Transverse colon (tissue), 4 donors: Measurements from ENCODE around the gene ZNF236. TPM values are rescaled to one million over a fixed set of nuclear protein-coding genes. Genes with fewer than 3 reads are reported as not detected.
A peak's percentile ranks its signal among the peaks of the same experiment; 100 is the strongest.

Experiments
- DNase-seq: peaks from one replicate; pipeline ENCODE4 v3.0.0-alpha.2; 2019
- H3K27ac ChIP-seq, 4 donors: fragments of 200-600 bp; sonication (generic); 2 replicates each; pipeline ENCODE4 v1.5.1; 2016 to 2018; ENCODE audit warnings: inconsistent platforms in 4 of 4
- H3K27me3 ChIP-seq: fragments of 200-600 bp; sonication (generic); 2 replicates; pipeline ENCODE4 v1.5.1; 2017; ENCODE audit warnings: inconsistent platforms
- H3K36me3 ChIP-seq, 4 donors: fragments of 200-600 bp; sonication (generic); 2 replicates each; pipeline ENCODE4 v1.5.1; 2017 to 2019; ENCODE audit warnings: inconsistent platforms in 4 of 4
- H3K4me1 ChIP-seq, 4 donors: fragments of 200-600 bp; sonication (generic); 2 replicates each; pipeline ENCODE4 v1.5.1; 2017 to 2020; ENCODE audit warnings: inconsistent platforms in 4 of 4
- H3K4me3 ChIP-seq, 4 donors: fragments of 200-600 bp; sonication (generic); 1 replicate in 1 of 4; 2 replicates in 3 of 4; pipeline versions ENCODE4 v1.5.1 to v1.6.1; 2017 to 2019; ENCODE audit warnings: inconsistent platforms in 4 of 4
- H3K9me3 ChIP-seq, 2 donors: fragments of 200-600 bp; sonication (generic); 2 replicates each; pipeline ENCODE4 v1.5.1; 2017 to 2019; ENCODE audit warnings: inconsistent platforms in 2 of 2
- EP300 ChIP-seq: sonication (generic); formaldehyde crosslinking; IDR thresholded peaks from one replicate; pipeline ENCODE4 v1.6.1; 2017; ENCODE audit warnings: antibody characterized with exemption, low read depth
- POLR2A ChIP-seq: fragments of 450-650 bp; IDR thresholded peaks from one replicate; pipeline ENCODE4 v1.6.1; 2016; ENCODE audit warnings: antibody characterized with exemption, mild to moderate bottlenecking, moderate library complexity
- POLR2AphosphoS5 ChIP-seq, 3 donors: sonication (generic); formaldehyde crosslinking; IDR thresholded peaks; one replicate each; pipeline ENCODE4 v1.6.1; 2016; ENCODE audit warnings: antibody characterized with exemption in 3 of 3
- WGBS, 2 donors: methylation state at CpG; one replicate each; pipeline ENCODE4 v1.1.5; 2018; ENCODE audit warnings: low coverage in 1 of 2; 5-methylcytosine and 5-hydroxymethylcytosine counted together
- in situ Hi-C, 4 donors: fragments of 200-750 bp; cut with MboI; loops; one replicate each; pipeline versions ENCODE4 v1.15.0 to v1.15.1; 2017; ENCODE audit warnings: low sequenced_read_pairs in 3 of 4, low pct_ligation_motif_present in 1 of 4, low pct_unique_long_range_greater_than_20kb in 1 of 4
- intact Hi-C: fragments of 100-400 bp; cut with DNase I; formaldehyde crosslinking; loops from one replicate; pipeline ENCODE4 v1.15.1; 2023; ENCODE audit warnings: low total_unique reads
- total RNA-seq, 4 donors: library from RNA; depleted of rRNA; stranded (reverse); fragments of >200 nt; gene quantifications; one replicate each; pipeline ENCODE4 v1.1.0, GENCODE V29; 2016
- TF ChIP-seq, protein P1 (sequence below), 5 experiments: fragments of 200-600 bp in 3 of 5; fragments of 450-650 bp in 2 of 5; sonication (generic) in 3 of 5; IDR thresholded peaks; 1 replicate in 2 of 5; 2 replicates in 3 of 5; pipeline ENCODE4 v1.5.1; 2016 to 2017; ENCODE audit warnings: antibody characterized with exemption in 5 of 5, inconsistent platforms in 3 of 5, mild to moderate bottlenecking in 2 of 5, moderate library complexity in 1 of 5

ZNF236 gene
- total RNA-seq, 4 donors from 2014 or later = 18.3 to 82.8 (median 43.7) TPM

- intact Hi-C loops = loop anchor here (5.0 to 10.0 kb wide), 2 partner anchors 73 to 180 kb away; no protein-coding TSS in a partner anchor
- peak; percentile 54 for DNase-seq
- in situ Hi-C loops = loop anchor here in 2 of 4 donors (10.0 to 25.0 kb wide), 2 partner anchors 183 to 185 kb away; no protein-coding TSS in a partner anchor
- Histone ChIP-seq H3K4me3 (peak overlapping the region in 2 of 4 donors; percentile 17 to 44), H3K9me3 (no peaks in the 10 kb centered on the region), H3K36me3 (no peaks in the 10 kb centered on the region), H3K27me3 (peaks cover 17% of the 10 kb centered on the region), H3K27ac (no peak overlapping the region), H3K4me1 (peaks cover 5 to 22% (median 15%) of the 10 kb centered on the region in 4 donors)
- 10 to 28% methylated on average over 8 to 47 of the region's 61 CpGs for WGBS, 2 donors
- no peak for TF ChIP-seq POLR2A
- TF ChIP-seq, protein P1, sequence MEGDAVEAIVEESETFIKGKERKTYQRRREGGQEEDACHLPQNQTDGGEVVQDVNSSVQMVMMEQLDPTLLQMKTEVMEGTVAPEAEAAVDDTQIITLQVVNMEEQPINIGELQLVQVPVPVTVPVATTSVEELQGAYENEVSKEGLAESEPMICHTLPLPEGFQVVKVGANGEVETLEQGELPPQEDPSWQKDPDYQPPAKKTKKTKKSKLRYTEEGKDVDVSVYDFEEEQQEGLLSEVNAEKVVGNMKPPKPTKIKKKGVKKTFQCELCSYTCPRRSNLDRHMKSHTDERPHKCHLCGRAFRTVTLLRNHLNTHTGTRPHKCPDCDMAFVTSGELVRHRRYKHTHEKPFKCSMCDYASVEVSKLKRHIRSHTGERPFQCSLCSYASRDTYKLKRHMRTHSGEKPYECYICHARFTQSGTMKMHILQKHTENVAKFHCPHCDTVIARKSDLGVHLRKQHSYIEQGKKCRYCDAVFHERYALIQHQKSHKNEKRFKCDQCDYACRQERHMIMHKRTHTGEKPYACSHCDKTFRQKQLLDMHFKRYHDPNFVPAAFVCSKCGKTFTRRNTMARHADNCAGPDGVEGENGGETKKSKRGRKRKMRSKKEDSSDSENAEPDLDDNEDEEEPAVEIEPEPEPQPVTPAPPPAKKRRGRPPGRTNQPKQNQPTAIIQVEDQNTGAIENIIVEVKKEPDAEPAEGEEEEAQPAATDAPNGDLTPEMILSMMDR (IDR thresholded peaks at IDR 0.05) = peak; percentile 81 to 97 (median 94)
Observed at GRCh38 chr18:76801567-76802505, 20.5 kb upstream of the ZNF236 start.

- Histone ChIP-seq H3K27ac (peak overlapping the region in 3 of 4 donors; percentile 24 to 35 (median 27)), H3K9me3 (no peaks in the 10 kb centered on the region), H3K27me3 (peaks cover 17% of the 10 kb centered on the region), H3K4me1 (peaks cover 5 to 22% (median 15%) of the 10 kb centered on the region in 4 donors), H3K36me3 (no peaks in the 10 kb centered on the region), H3K4me3 (peak overlapping the region in 1 of 4 donors; percentile 10)
- TF ChIP-seq EP300 = no peak
- TF ChIP-seq POLR2A = no peak
- 18 to 77% methylated on average over 2 to 5 of the region's 5 CpGs for WGBS, 2 donors
- DNase-seq = no peak
- intact Hi-C loops (loop anchor here (5.0 to 10.0 kb wide), 2 partner anchors 71 to 179 kb away; no protein-coding TSS in a partner anchor), in situ Hi-C loops (loop anchor here in 2 of 4 donors (10.0 to 25.0 kb wide), 2 partner anchors 181 to 184 kb away; no protein-coding TSS in a partner anchor)
Observed at GRCh38 chr18:76803413-76803812, 18.9 kb upstream of the ZNF236 start.

- Histone ChIP-seq H3K36me3 (no peaks in the 10 kb centered on the region), H3K4me1 (peaks cover 5 to 22% (median 15%) of the 10 kb centered on the region in 4 donors), H3K4me3 (peak overlapping the region in 1 of 4 donors; percentile 10), H3K27ac (peak overlapping the region in 3 of 4 donors; percentile 24 to 35 (median 27)), H3K9me3 (no peaks in the 10 kb centered on the region), H3K27me3 (peaks cover 17% of the 10 kb centered on the region)
- peak; percentile 74 for DNase-seq
- intact Hi-C loops (loop anchor here (5.0 to 10.0 kb wide), 2 partner anchors 71 to 178 kb away; no protein-coding TSS in a partner anchor), in situ Hi-C loops (loop anchor here in 2 of 4 donors (10.0 to 25.0 kb wide), 2 partner anchors 181 to 183 kb away; no protein-coding TSS in a partner anchor)
- 0 to 2% methylated on average over 7 to 11 of the region's 11 CpGs for WGBS, 2 donors
- TF ChIP-seq EP300 (no peak), POLR2AphosphoS5 (IDR thresholded peaks at IDR 0.05) (no peak), POLR2A (no peak)
- TF ChIP-seq, protein P1 (IDR thresholded peaks at IDR 0.05) = peak; percentile 71 to 75 (median 72)
Observed at GRCh38 chr18:76803814-76804213, 18.5 kb upstream of the ZNF236 start.

DNA sequence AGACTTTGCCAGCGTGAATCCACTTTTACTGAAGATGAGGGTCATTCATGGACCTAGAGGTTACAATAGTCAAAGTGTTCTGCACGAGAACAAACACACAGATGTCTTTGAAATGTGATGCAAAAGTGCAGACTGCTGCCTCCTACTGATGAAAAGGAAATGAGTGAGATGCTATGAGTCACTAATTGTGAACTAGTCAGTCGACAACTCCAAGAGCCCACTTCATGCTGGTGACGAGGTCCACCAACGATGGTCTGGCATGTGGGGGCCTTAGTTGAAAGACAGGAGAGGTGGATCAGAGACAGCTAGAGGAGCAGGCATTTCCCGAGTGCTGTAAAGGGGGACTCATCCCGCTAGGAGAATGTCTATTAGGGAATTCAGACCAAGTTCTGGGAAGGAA lies 17.1 kb upstream of the ZNF236 start:
- Histone ChIP-seq H3K9me3 (no peaks in the 10 kb centered on the region), H3K4me1 (peaks cover 5 to 22% (median 15%) of the 10 kb centered on the region in 4 donors), H3K27ac (no peak overlapping the region), H3K36me3 (no peaks in the 10 kb centered on the region), H3K27me3 (peaks cover 15% of the 10 kb centered on the region), H3K4me3 (no peak overlapping the region)
- no peak for TF ChIP-seq POLR2A
- no peak for TF ChIP-seq EP300
- no peak for TF ChIP-seq POLR2AphosphoS5 (IDR thresholded peaks at IDR 0.05)
- TF ChIP-seq, protein P1 (IDR thresholded peaks at IDR 0.05) = no peak
- in situ Hi-C loops = loop anchor here in 2 of 4 donors (10.0 to 25.0 kb wide), 2 partner anchors 180 to 182 kb away; no protein-coding TSS in a partner anchor
- WGBS, 2 donors = 67 to 84% methylated on average over 5 to 7 of the region's 7 CpGs
- no peak for DNase-seq
- intact Hi-C loops = loop anchor here (10.0 kb wide), 1 partner anchor 70 kb away; no protein-coding TSS in a partner anchor
